ENCODE data around the gene ENKD1.

DNA sequence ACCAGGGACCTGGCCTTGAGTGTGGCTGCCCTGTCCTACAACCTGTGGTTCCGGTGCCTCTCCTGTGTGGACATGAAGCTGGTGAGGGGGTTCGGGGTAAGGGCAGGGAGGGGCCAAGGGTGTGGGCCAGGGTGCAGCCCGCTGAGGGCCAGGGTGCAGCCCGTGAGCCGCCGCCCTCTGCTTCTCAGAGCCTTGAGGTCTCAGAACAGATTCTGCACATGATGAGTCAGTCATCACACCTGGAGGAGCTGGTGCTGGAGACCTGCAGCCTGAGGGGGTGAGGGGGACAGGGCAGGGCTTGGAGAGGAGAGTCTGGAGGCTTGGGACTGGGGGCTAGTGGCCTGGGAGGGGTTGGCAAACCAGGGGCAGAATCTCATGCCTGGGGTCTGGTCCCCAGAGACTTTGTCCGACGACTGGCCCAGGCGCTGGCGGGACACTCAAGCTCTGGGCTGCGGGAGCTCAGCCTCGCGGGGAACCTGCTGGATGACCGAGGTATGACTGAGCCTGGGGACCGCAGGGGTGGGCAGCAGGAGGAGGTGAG is 19.4 kb downstream of the ENKD1 start:
- TF ChIP-seq CTCF (IDR thresholded peaks at IDR 0.05) (no peak), POLR2A (IDR thresholded peaks at IDR 0.05) (no peak)

All from lower leg skin (tissue), 3 donors.